GM12891 (cell line): ENCODE measurements around the gene DCST2.
"Not testable (repeated sequence)": the region's sequence is repeated elsewhere in the genome, so short reads cannot be mapped to it uniquely, and the experiment has no call there.

ENCODE experiments used
- DNase-seq: peaks from one replicate; pipeline ENCODE4 v3.0.0; 2011; ENCODE audit warnings: low spot score; ENCODE audit not compliant: insufficient read length
- FAIRE-seq: peaks from 2 replicates; lab custom pipeline; 2011; peaks lifted over from hg19 to GRCh38; lab: Jason Lieb, UNC
- PAX5 ChIP-seq: IDR thresholded peaks from 2 replicates; pipeline ENCODE4 v1.6.1; 2011; ENCODE audit warnings: low read length, moderate library complexity, mild to moderate bottlenecking; ENCODE audit not compliant: insufficient read depth, severe bottlenecking
- POLR2A ChIP-seq: IDR thresholded peaks from 2 replicates; pipeline ENCODE4 v1.6.1; 2011; ENCODE audit warnings: low read depth, low read length, control low read depth
- POLR2AphosphoS5 ChIP-seq: IDR thresholded peaks from 2 replicates; pipeline ENCODE4 v1.6.1; 2011; ENCODE audit warnings: low read depth, low read length, control low read depth
- POU2F2 ChIP-seq: IDR thresholded peaks from 2 replicates; pipeline ENCODE4 v1.6.1; 2011; ENCODE audit warnings: low read depth, mild to moderate bottlenecking, control low read depth, low read length, moderate library complexity
- SPI1 ChIP-seq: IDR thresholded peaks from 2 replicates; pipeline ENCODE4 v1.6.1; 2011; ENCODE audit warnings: low read depth, low read length, control low read depth
- TAF1 ChIP-seq: IDR thresholded peaks from 2 replicates; pipeline ENCODE4 v1.6.1; 2011; ENCODE audit warnings: low read depth, low read length, control low read depth

The DCST2 gene

GRCh38 chr1:154982341-154982740 lies 51.2 kb downstream of the DCST2 start:
- no peak for TF ChIP-seq SPI1
- TF ChIP-seq POU2F2: no peak
- TF ChIP-seq TAF1: no peak
- TF ChIP-seq POLR2A: no peak
- no peak for TF ChIP-seq POLR2AphosphoS5
- no peak for TF ChIP-seq PAX5
- FAIRE-seq: no peak
- DNase-seq: no peak

- TF ChIP-seq POU2F2 (no peak), TAF1 (no peak)
- no peak for FAIRE-seq
- DNase-seq: no peak
Measured at GRCh38 chr1:154978360-154978759, 55.2 kb downstream of the DCST2 start.

- DNase-seq, FAIRE-seq: not testable (repeated sequence)
- TF ChIP-seq SPI1: peak; percentile 50
Measured at GRCh38 chr1:154977762-154978161, 55.8 kb downstream of the DCST2 start.

GRCh38 chr1:154975409-154976059 lies 58.0 kb downstream of the DCST2 start:
- DNase-seq (no peak), FAIRE-seq (peak; percentile 66)
- TF ChIP-seq PAX5 (no peak), POU2F2 (peak; percentile 30; the same call in 1 of the 2 replicates), POLR2A (0 out of 2 replicates have a peak, but pooled peaks have one; percentile 31)

- peak; percentile 97 for FAIRE-seq
- DNase-seq: peak; percentile 68
- TF ChIP-seq POLR2AphosphoS5 (peak; percentile 62), POLR2A (peak; percentile 66), PAX5 (no peak), POU2F2 (no peak), TAF1 (peak; percentile 58; the same call in 1 of the 2 replicates), SPI1 (peak; percentile 64)
Measured at GRCh38 chr1:154974808-154975408, 58.7 kb downstream of the DCST2 start.

- FAIRE-seq (no peak), DNase-seq (peak; percentile 81)
- TF ChIP-seq POLR2AphosphoS5 (peak; percentile 80), PAX5 (no peak), POU2F2 (no peak; the same call in 1 of the 2 replicates), SPI1 (0 out of 2 replicates have a peak, but pooled peaks have one; percentile 7), POLR2A (peak; percentile 62), TAF1 (no peak; the same call in none of the 2 replicates)
Measured at GRCh38 chr1:154974102-154974807, 59.3 kb downstream of the DCST2 start, which contains the start of gene CKS1B. CKS1B (plus strand) TSS chr1:154974681; CDS start chr1:154974746, 65 bp downstream.

- DNase-seq: peak; percentile 79
Measured at GRCh38 chr1:154973344-154974101, 60.1 kb downstream of the DCST2 start.

GRCh38 chr1:154972517-154973343 lies 60.9 kb downstream of the DCST2 start:
- FAIRE-seq (no peak), DNase-seq (no peak)
- TF ChIP-seq SPI1 (no peak), POU2F2 (no peak), POLR2AphosphoS5 (no peak), POLR2A (no peak), PAX5 (no peak), TAF1 (no peak)

More at GRCh38 chr1:154973344-154974101, 60.1 kb downstream of the DCST2 start:
- peak; percentile 66 for FAIRE-seq
- TF ChIP-seq POLR2A (peak; percentile 29; the same call in 1 of the 2 replicates), SPI1 (no peak), TAF1 (no peak; the same call in 1 of the 2 replicates), PAX5 (no peak), POLR2AphosphoS5 (no peak; the same call in 1 of the 2 replicates), POU2F2 (0 out of 2 replicates have a peak, but pooled peaks have one; percentile 3)

GRCh38 chr1:154972213-154972516 lies 61.4 kb downstream of the DCST2 start:
- TF ChIP-seq SPI1 (no peak), TAF1 (no peak), PAX5 (no peak), POLR2AphosphoS5 (no peak), POLR2A (no peak), POU2F2 (no peak)
- no peak for FAIRE-seq
- DNase-seq: no peak
